GM23338 (cell line): ENCODE data around the gene MAGI1. TPM values are rescaled to one million over a fixed set of nuclear protein-coding genes. Genes with fewer than 3 reads are reported as not detected.

Experiments used
- ATAC-seq: fragments of 200-7000 bp; cut with Tn5 transposase; 3 replicates; pipeline ENCODE4 v1.9.1; 2020
- DNase-seq: peaks from one replicate; pipeline ENCODE4 v3.0.0-alpha.2; 2015; ENCODE audit warnings: low spot score
- H2AFZ ChIP-seq: fragments of 200-600 bp; sonication (generic); 2 replicates; pipeline ENCODE4 v1.8.0; 2016; ENCODE audit warnings: antibody characterized with exemption, mild to moderate bottlenecking, moderate library complexity
- H3F3A ChIP-seq: fragments of 200-600 bp; sonication (generic); replicated peaks from 2 replicates; pipeline ENCODE4 v1.8.0; 2017; ENCODE audit warnings: antibody characterized with exemption, mixed run types, low read depth
- H3K27ac ChIP-seq: fragments of 200-600 bp; sonication (generic); 2 replicates; pipeline ENCODE4 v1.6.1; 2016; ENCODE audit warnings: low read depth
- H3K27me3 ChIP-seq: fragments of 200-600 bp; sonication (generic); 2 replicates; pipeline ENCODE4 v1.8.0; 2016; ENCODE audit warnings: mild to moderate bottlenecking, mixed run types, moderate library complexity; ENCODE audit not compliant: insufficient read depth
- H3K36me3 ChIP-seq: fragments of 200-600 bp; sonication (generic); 2 replicates; pipeline ENCODE4 v1.8.0; 2016; ENCODE audit warnings: mild to moderate bottlenecking; ENCODE audit not compliant: insufficient read depth
- H3K4me1 ChIP-seq: fragments of 200-600 bp; sonication (generic); 2 replicates; pipeline ENCODE4 v1.8.0; 2016; ENCODE audit warnings: mild to moderate bottlenecking, moderate library complexity; ENCODE audit not compliant: insufficient read depth
- H3K4me2 ChIP-seq: fragments of 200-600 bp; sonication (generic); 2 replicates; pipeline ENCODE4 v1.7.1; 2017; ENCODE audit warnings: mixed run types
- H3K4me3 ChIP-seq: fragments of 200-600 bp; sonication (generic); 2 replicates; pipeline ENCODE4 v1.6.1; 2016; ENCODE audit warnings: mixed run types
- H3K79me2 ChIP-seq: fragments of 200-600 bp; sonication (generic); replicated peaks from 2 replicates; pipeline ENCODE4 v1.8.0; 2017; ENCODE audit warnings: mild to moderate bottlenecking; ENCODE audit not compliant: insufficient read depth
- H3K9me2 ChIP-seq: fragments of 200-600 bp; sonication (generic); 2 replicates; pipeline ENCODE4 v1.8.0; 2017; ENCODE audit not compliant: insufficient read depth
- H4K20me1 ChIP-seq: fragments of 200-600 bp; sonication (generic); replicated peaks from 2 replicates; pipeline ENCODE4 v1.8.0; 2017; ENCODE audit warnings: mild to moderate bottlenecking; ENCODE audit not compliant: insufficient read depth
- H3K27ac Mint-ChIP-seq: 2 replicates; pipeline ENCODE4 v1.8.0; 2020; ENCODE audit warnings: inconsistent platforms, mild to moderate bottlenecking, moderate library complexity, mixed read lengths
- H3K27me3 Mint-ChIP-seq: 3 replicates; pipeline ENCODE4 v1.8.0; 2022; ENCODE audit warnings: low read depth, mild to moderate bottlenecking, moderate library complexity, mixed read lengths, inconsistent platforms; ENCODE audit not compliant: insufficient read depth, poor library complexity
- H3K36me3 Mint-ChIP-seq: 3 replicates; pipeline ENCODE4 v1.8.0; 2021; ENCODE audit warnings: low read depth, mild to moderate bottlenecking, inconsistent platforms, moderate library complexity, mixed read lengths
- H3K4me1 Mint-ChIP-seq: 3 replicates; pipeline ENCODE4 v1.8.0; 2020; ENCODE audit warnings: mild to moderate bottlenecking, inconsistent platforms, mixed read lengths
- H3K4me3 Mint-ChIP-seq: 3 replicates; pipeline ENCODE4 v1.8.0; 2021; ENCODE audit warnings: moderate library complexity, mild to moderate bottlenecking, inconsistent platforms, mixed read lengths
- H3K9me3 Mint-ChIP-seq: 3 replicates; pipeline ENCODE4 v1.8.0; 2020; ENCODE audit warnings: moderate library complexity, mild to moderate bottlenecking, inconsistent platforms, mixed read lengths
- CREB1 ChIP-seq: fragments of 250-450 bp; sonication (Bioruptor Pico); IDR thresholded peaks from 2 replicates; pipeline ENCODE4 v1.5.0; 2020; ENCODE audit warnings: low read depth, mild to moderate bottlenecking, moderate library complexity
- CTCF ChIP-seq, 2 experiments: fragments of 200-600 bp in 1 of 2; sonication (generic) in 1 of 2; conservative IDR thresholded peaks; 2 replicates each; pipeline versions ENCODE4 v1.5.1 to v1.6.1; 2016 to 2017; ENCODE audit warnings: antibody characterized with exemption in 2 of 2, low read depth in 2 of 2, mild to moderate bottlenecking in 2 of 2, moderate library complexity in 1 of 2
- EZH2 ChIP-seq: fragments of 200-600 bp; sonication (generic); IDR thresholded peaks from one replicate; pipeline ENCODE4 v1.8.0; 2017; ENCODE audit warnings: antibody characterized with exemption, mild to moderate bottlenecking, low read depth; ENCODE audit not compliant: unreplicated experiment
- EZH2phosphoT487 ChIP-seq: fragments of 200-600 bp; sonication (generic); IDR thresholded peaks from one replicate; pipeline ENCODE4 v1.8.1; 2018; ENCODE audit warnings: antibody characterized with exemption; ENCODE audit not compliant: unreplicated experiment
- JUNB ChIP-seq: IDR thresholded peaks from one replicate; pipeline ENCODE4 v1.6.1; 2016; ENCODE audit warnings: antibody characterized with exemption; ENCODE audit not compliant: unreplicated experiment
- NANOG ChIP-seq: IDR thresholded peaks from 2 replicates; pipeline ENCODE4 v1.6.1; 2016; ENCODE audit warnings: antibody characterized with exemption, borderline replicate concordance
- POLR2AphosphoS5 ChIP-seq: IDR thresholded peaks from 2 replicates; pipeline ENCODE4 v1.6.1; 2016; ENCODE audit warnings: antibody characterized with exemption, low read depth
- REST ChIP-seq: IDR thresholded peaks from one replicate; pipeline ENCODE4 v1.6.1; 2018; ENCODE audit warnings: antibody characterized with exemption; ENCODE audit not compliant: unreplicated experiment
- STAT1 ChIP-seq: IDR thresholded peaks from one replicate; pipeline ENCODE4 v1.6.1; 2016; ENCODE audit warnings: antibody characterized with exemption; ENCODE audit not compliant: unreplicated experiment
- ZNF114 ChIP-seq: fragments of 250-450 bp; sonication (Bioruptor Pico); IDR thresholded peaks from 2 replicates; pipeline ENCODE4 v1.5.0; 2020; ENCODE audit warnings: mild to moderate bottlenecking, moderate library complexity
- ZNF331 ChIP-seq: fragments of 250-450 bp; sonication (Bioruptor Pico); IDR thresholded peaks from 2 replicates; pipeline ENCODE4 v1.5.0; 2020; ENCODE audit warnings: low read depth, mild to moderate bottlenecking, moderate library complexity
- polyA plus RNA-seq: library from polyadenylated mRNA; unstranded; fragments of >200 nt; fragmentation: Nextera tagmentation; extraction: Ambion mirVana; gene quantifications from 2 replicates; pipeline ENCODE4 v1.2.1, GENCODE V29; 2016
- total RNA-seq: library from RNA; depleted of rRNA; stranded (reverse); fragments of >200 nt; shearing (Covaris generic); gene quantifications from 2 replicates; pipeline ENCODE4 v1.2.3, GENCODE V29; 2014

MAGI1 gene
- total and polyA plus RNA-seq, 2 experiments from 2014 or later, result 27.4 to 71.2 TPM

GRCh38 chr3:65412588-65412987 is 626.1 kb downstream of the MAGI1 start:
- ATAC-seq (peak; percentile 81), DNase-seq (peak; percentile 35)
- Histone ChIP-seq H3K4me1 (peaks cover 3% of the 10 kb centered on the region), H3K4me3 (no peak overlapping the region), H3K36me3 (no peaks in the 10 kb centered on the region), H3K79me2 (no peaks in the 10 kb centered on the region), H4K20me1 (peaks cover 3% of the 10 kb centered on the region; the same call in 1 of the 2 replicates), H3F3A (no peaks in the 10 kb centered on the region), H3K27me3 (no peaks in the 10 kb centered on the region), H3K27ac (0 out of 2 replicates have a peak overlapping the region, but pooled peaks have one; percentile 45), H3K9me2 (no peaks in the 10 kb centered on the region; the same call in 1 of the 2 replicates), H3K4me2 (no peak overlapping the region), H2AFZ (no peak overlapping the region)
- no peak overlapping the region for H3K4me3 Mint-ChIP-seq
- H3K4me1 Mint-ChIP-seq, result peaks cover 26% of the 10 kb centered on the region
- H3K27ac Mint-ChIP-seq, result no peak overlapping the region
- TF ChIP-seq EZH2phosphoT487 (no peak), CTCF (conservative IDR thresholded peaks at IDR 0.05; ENCODE audit: low read depth in 2 of 2) (peak; percentile 31 to 70; a peak in 3 of 4 replicates)
- H3K36me3 Mint-ChIP-seq, result peaks cover 3% of the 10 kb centered on the region; the same call in 2 of the 3 replicates
- no peaks in the 10 kb centered on the region for H3K9me3 Mint-ChIP-seq
- H3K27me3 Mint-ChIP-seq, result peaks cover 3% of the 10 kb centered on the region

- Histone ChIP-seq H3K4me1 (peaks cover 3% of the 10 kb centered on the region), H3K36me3 (no peaks in the 10 kb centered on the region), H3K9me2 (no peaks in the 10 kb centered on the region; the same call in 1 of the 2 replicates), H3K4me2 (no peak overlapping the region), H3F3A (no peaks in the 10 kb centered on the region), H4K20me1 (peaks cover 3% of the 10 kb centered on the region; the same call in 1 of the 2 replicates), H3K79me2 (no peaks in the 10 kb centered on the region), H2AFZ (no peak overlapping the region), H3K27ac (peak overlapping the region; percentile 11; the same call in 1 of the 2 replicates), H3K27me3 (no peaks in the 10 kb centered on the region), H3K4me3 (no peak overlapping the region)
- Mint-ChIP-seq H3K4me1 (peaks cover 26% of the 10 kb centered on the region), H3K4me3 (no peak overlapping the region), H3K9me3 (no peaks in the 10 kb centered on the region), H3K27me3 (peaks cover 3% of the 10 kb centered on the region), H3K36me3 (peaks cover 3% of the 10 kb centered on the region; the same call in 2 of the 3 replicates), H3K27ac (no peak overlapping the region)
- DNase-seq, result no peak
- ATAC-seq, result no peak
- no peak for TF ChIP-seq ZNF114
- TF ChIP-seq EZH2phosphoT487, result no peak
- TF ChIP-seq ZNF331, result no peak
- TF ChIP-seq POLR2AphosphoS5, result no peak
- TF ChIP-seq JUNB, result no peak
- no peak for TF ChIP-seq REST
- no peak for TF ChIP-seq EZH2
- no peak for TF ChIP-seq STAT1
- no peak for TF ChIP-seq NANOG
- TF ChIP-seq CREB1, result no peak
Observed at GRCh38 chr3:65411367-65411766, 627.4 kb downstream of the MAGI1 start.
